ENCODE measurements around the gene PFKFB3. TPM values are rescaled to one million over a fixed set of nuclear protein-coding genes. Genes with fewer than 3 reads are reported as not detected.

The PFKFB3 gene
- total and polyA plus RNA-seq, 8 donors = 10.0 to 28.4 (median 17.8) TPM

DNA sequence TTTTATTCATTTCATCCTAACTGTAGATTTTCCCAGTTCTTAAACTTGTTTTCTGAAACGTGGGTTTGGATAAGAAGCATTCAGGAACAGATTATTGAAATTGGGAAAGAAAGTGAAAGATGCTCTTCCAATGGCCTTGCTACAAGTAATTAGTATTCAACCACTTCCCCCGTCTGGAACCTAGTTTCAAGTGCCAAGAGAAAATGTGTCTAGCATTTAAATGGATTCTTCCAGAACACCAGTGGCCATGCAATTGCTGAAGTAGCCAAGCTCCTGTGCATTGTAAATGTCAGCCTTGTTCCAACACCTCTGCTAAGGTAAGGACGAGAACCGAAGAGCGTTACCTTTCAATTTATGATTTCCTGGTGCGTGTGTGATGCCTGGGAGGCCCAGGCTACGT lies 68.2 kb downstream of the PFKFB3 start:
- WGBS, 2 donors = 79 to 81% methylated on average over 7 of the region's 7 CpGs
- ATAC-seq (no peak), FAIRE-seq (no peak), DNase-seq (no peak)
- intact Hi-C loops (cut with DNase I) = no loop called here
- Histone ChIP-seq H3K4me1 (peaks cover 0 to 4% (median 0%) of the 10 kb centered on the region in 3 donors), H3K9me3 (no peaks in the 10 kb centered on the region), H3K4me3 (no peak overlapping the region), H3K27ac (no peak overlapping the region), H3K36me3 (no peaks in the 10 kb centered on the region), H3K27me3 (no peaks in the 10 kb centered on the region)
- TF ChIP-seq, protein P1, sequence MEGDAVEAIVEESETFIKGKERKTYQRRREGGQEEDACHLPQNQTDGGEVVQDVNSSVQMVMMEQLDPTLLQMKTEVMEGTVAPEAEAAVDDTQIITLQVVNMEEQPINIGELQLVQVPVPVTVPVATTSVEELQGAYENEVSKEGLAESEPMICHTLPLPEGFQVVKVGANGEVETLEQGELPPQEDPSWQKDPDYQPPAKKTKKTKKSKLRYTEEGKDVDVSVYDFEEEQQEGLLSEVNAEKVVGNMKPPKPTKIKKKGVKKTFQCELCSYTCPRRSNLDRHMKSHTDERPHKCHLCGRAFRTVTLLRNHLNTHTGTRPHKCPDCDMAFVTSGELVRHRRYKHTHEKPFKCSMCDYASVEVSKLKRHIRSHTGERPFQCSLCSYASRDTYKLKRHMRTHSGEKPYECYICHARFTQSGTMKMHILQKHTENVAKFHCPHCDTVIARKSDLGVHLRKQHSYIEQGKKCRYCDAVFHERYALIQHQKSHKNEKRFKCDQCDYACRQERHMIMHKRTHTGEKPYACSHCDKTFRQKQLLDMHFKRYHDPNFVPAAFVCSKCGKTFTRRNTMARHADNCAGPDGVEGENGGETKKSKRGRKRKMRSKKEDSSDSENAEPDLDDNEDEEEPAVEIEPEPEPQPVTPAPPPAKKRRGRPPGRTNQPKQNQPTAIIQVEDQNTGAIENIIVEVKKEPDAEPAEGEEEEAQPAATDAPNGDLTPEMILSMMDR (IDR thresholded peaks at IDR 0.05) = no peak

GRCh38 chr10:6271663-6272062 lies 68.9 kb downstream of the PFKFB3 start:
- intact Hi-C loops (cut with DNase I) = no loop called here
- no peaks in the 10 kb centered on the region for H3K9me3 ChIP-seq
- TF ChIP-seq, protein P1 (IDR thresholded peaks at IDR 0.05) = no peak
- H3K4me3 ChIP-seq = no peak overlapping the region
- FAIRE-seq (no peak), DNase-seq (no peak), ATAC-seq (no peak)
- WGBS, 2 donors = 60 to 68% methylated on average over 3 of the region's 3 CpGs
- H3K4me1 ChIP-seq = peaks cover 0 to 4% (median 0%) of the 10 kb centered on the region in 3 donors
- H3K27ac ChIP-seq = no peak overlapping the region
- H3K27me3 ChIP-seq = no peaks in the 10 kb centered on the region
- no peaks in the 10 kb centered on the region for H3K36me3 ChIP-seq

GRCh38 chr10:6272126-6272525 lies 69.4 kb downstream of the PFKFB3 start:
- Histone ChIP-seq H3K9me3 (no peaks in the 10 kb centered on the region), H3K36me3 (no peaks in the 10 kb centered on the region), H3K27me3 (no peaks in the 10 kb centered on the region), H3K4me1 (peaks cover 0 to 4% (median 0%) of the 10 kb centered on the region in 3 donors), H3K27ac (no peak overlapping the region), H3K4me3 (no peak overlapping the region)
- no peak for ATAC-seq
- 87 to 92% methylated on average over 10 of the region's 10 CpGs for WGBS, 2 donors
- intact Hi-C loops (cut with DNase I) = no loop called here
- FAIRE-seq = no peak
- TF ChIP-seq, protein P1 (IDR thresholded peaks at IDR 0.05) = no peak
- no peak for DNase-seq

DNA sequence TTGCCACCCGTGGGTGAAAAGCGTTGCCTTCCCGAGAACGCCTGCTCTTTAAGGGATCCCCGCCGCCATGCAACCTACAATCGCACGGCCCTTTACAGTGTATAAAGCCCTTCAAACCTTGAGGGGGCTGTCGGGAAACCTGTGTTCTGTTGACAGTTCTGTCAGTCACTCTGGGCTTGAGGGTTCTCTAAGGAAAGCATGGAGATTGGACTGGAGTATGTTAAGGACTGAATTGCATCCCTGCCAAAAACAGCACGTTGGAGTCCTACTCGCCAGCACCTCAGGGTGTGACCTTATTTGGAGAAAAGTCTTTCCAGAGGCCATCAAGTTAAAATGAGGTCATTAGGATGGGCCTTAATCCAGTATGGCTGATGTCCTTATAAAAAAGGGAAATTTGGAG lies 70.6 kb downstream of the PFKFB3 start:
- H3K27ac ChIP-seq = no peak overlapping the region
- H3K27me3 ChIP-seq = no peaks in the 10 kb centered on the region
- H3K9me3 ChIP-seq = no peaks in the 10 kb centered on the region
- H3K36me3 ChIP-seq = no peaks in the 10 kb centered on the region
- peaks cover 0 to 4% (median 0%) of the 10 kb centered on the region in 3 donors for H3K4me1 ChIP-seq
- ATAC-seq (no peak), FAIRE-seq (no peak), DNase-seq (no peak)
- intact Hi-C loops (cut with DNase I) = no loop called here
- no peak overlapping the region for H3K4me3 ChIP-seq
- 88 to 91% methylated on average over 11 of the region's 11 CpGs for WGBS, 2 donors
- TF ChIP-seq, protein P1 (IDR thresholded peaks at IDR 0.05) = no peak

DNA sequence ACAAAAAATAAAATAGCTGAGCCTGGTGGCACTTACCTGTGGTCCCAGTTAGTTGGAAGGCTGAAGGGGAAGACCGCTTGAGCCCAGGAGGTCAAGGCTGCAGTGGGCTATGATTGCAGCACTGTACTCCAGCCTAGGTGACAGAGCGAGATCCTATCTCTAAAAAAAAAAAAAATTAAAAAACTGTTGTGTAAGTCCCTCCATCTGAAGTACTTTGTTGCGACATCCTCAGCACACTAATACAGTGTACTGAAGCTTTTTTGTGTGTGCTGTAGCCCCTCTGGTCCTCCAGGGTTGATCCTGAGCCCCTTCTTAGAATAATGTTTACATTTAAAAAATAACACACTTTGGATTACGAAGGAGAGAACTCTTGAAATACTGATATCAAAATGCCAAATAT lies 71.3 kb downstream of the PFKFB3 start:
- DNase-seq (no peak), ATAC-seq (no peak), FAIRE-seq (no peak)
- TF ChIP-seq, protein P1 (IDR thresholded peaks at IDR 0.05) = no peak
- Histone ChIP-seq H3K9me3 (no peaks in the 10 kb centered on the region), H3K27me3 (no peaks in the 10 kb centered on the region), H3K4me1 (peaks cover 0 to 4% (median 0%) of the 10 kb centered on the region in 3 donors), H3K4me3 (no peak overlapping the region), H3K27ac (no peak overlapping the region), H3K36me3 (no peaks in the 10 kb centered on the region)
- intact Hi-C loops (cut with DNase I) = no loop called here
- WGBS, 2 donors = 85 to 91% methylated on average over 4 of the region's 4 CpGs
